AG08396 (cell line): ENCODE measurements around the gene KLF12.
A peak's percentile ranks its signal among the peaks of the same experiment; 100 is the strongest.

Experiments
- DNase-seq: peaks from one replicate; pipeline ENCODE4 v3.0.0; 2012; ENCODE audit warnings: low spot score, mixed read lengths

KLF12 gene

GRCh38 chr13:74134221-74134776, at the start of gene KLF12:
Gene KLF12, minus strand, starts transcription at chr13:74134404.
- DNase-seq: peak; percentile 90

GRCh38 chr13:74182491-74182890, 48.3 kb upstream of the KLF12 start:
- DNase-seq: no peak

GRCh38 chr13:74174810-74175209, 40.6 kb upstream of the KLF12 start:
- no peak for DNase-seq

- DNase-seq: no peak
Measured at GRCh38 chr13:74173822-74174221, 39.6 kb upstream of the KLF12 start.

- DNase-seq: no peak
Measured at GRCh38 chr13:74171641-74172040, 37.4 kb upstream of the KLF12 start.

GRCh38 chr13:74169676-74170075, 35.5 kb upstream of the KLF12 start:
- no peak for DNase-seq

GRCh38 chr13:74168263-74168675, 34.1 kb upstream of the KLF12 start:
- no peak for DNase-seq

- no peak for DNase-seq
Measured at GRCh38 chr13:74166261-74167004, 32.2 kb upstream of the KLF12 start.

GRCh38 chr13:74162782-74163181, 28.6 kb upstream of the KLF12 start:
- DNase-seq: no peak

GRCh38 chr13:74162135-74162534, 27.9 kb upstream of the KLF12 start:
- no peak for DNase-seq

GRCh38 chr13:74158571-74159352, 24.6 kb upstream of the KLF12 start:
- no peak for DNase-seq

GRCh38 chr13:74158028-74158427, 23.8 kb upstream of the KLF12 start:
- DNase-seq: peak; percentile 11

- no peak for DNase-seq
Measured at GRCh38 chr13:74154981-74155380, 20.8 kb upstream of the KLF12 start.

GRCh38 chr13:74153316-74153715, 19.1 kb upstream of the KLF12 start:
- DNase-seq: no peak

GRCh38 chr13:74151859-74152258, 17.7 kb upstream of the KLF12 start:
- DNase-seq: no peak

- no peak for DNase-seq
Measured at GRCh38 chr13:74148352-74148751, 14.1 kb upstream of the KLF12 start.

GRCh38 chr13:74145249-74145975, 11.2 kb upstream of the KLF12 start:
- peak; percentile 40 for DNase-seq

- DNase-seq: no peak
Measured at GRCh38 chr13:74144269-74144668, 10.1 kb upstream of the KLF12 start.

GRCh38 chr13:74142257-74142656, 8.1 kb upstream of the KLF12 start:
- DNase-seq: no peak

- no peak for DNase-seq
Measured at GRCh38 chr13:74138241-74138640, 4.0 kb upstream of the KLF12 start.

GRCh38 chr13:74136084-74136658, 2.0 kb upstream of the KLF12 start:
- peak; percentile 32 for DNase-seq
